ENCODE results near the gene PLCD3. TPM values are rescaled to one million over a fixed set of nuclear protein-coding genes. Genes with fewer than 3 reads are reported as not detected.

Gene PLCD3
- total and polyA plus RNA-seq, 9 of the 15 experiments (the other 6 are each of a cell fraction or from before 2014, with no cell fraction given): 0.20 to 22.6 (median 7.5) TPM

DNA sequence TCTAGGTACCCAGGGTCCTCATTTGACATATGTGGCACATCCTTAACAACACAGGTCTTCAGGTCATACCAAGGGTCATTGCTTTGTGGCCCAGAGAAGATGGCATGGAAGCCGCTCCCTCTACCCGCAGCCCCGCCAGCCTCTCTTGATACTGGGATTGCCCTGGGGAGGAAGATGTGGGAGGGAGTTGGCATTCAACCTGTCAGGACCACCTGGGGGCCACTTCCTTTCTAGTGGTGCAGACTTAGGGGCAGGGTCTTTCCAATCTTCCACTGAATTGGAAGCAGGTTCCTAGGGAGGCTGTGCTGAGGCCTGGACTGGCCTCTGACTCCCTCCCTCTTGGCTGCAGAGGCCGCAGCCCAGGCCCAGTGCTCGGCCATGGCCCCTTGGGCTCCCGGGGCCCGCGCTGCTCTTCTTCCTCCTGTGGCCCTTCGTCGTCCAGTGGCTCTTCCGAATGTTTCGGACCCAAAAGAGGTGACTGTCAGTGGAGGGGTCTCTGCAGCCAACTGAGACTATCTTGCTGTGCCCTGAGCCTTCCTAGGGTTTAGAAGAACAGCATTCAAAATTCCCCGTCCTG, 10.9 kb upstream of the PLCD3 start (continued):
- TF ChIP-seq, protein P1, sequence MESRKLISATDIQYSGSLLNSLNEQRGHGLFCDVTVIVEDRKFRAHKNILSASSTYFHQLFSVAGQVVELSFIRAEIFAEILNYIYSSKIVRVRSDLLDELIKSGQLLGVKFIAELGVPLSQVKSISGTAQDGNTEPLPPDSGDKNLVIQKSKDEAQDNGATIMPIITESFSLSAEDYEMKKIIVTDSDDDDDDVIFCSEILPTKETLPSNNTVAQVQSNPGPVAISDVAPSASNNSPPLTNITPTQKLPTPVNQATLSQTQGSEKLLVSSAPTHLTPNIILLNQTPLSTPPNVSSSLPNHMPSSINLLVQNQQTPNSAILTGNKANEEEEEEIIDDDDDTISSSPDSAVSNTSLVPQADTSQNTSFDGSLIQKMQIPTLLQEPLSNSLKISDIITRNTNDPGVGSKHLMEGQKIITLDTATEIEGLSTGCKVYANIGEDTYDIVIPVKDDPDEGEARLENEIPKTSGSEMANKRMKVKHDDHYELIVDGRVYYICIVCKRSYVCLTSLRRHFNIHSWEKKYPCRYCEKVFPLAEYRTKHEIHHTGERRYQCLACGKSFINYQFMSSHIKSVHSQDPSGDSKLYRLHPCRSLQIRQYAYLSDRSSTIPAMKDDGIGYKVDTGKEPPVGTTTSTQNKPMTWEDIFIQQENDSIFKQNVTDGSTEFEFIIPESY (CRISPR knock-in tag; IDR thresholded peaks at IDR 0.05): no peak
- TF ChIP-seq, protein P2, sequence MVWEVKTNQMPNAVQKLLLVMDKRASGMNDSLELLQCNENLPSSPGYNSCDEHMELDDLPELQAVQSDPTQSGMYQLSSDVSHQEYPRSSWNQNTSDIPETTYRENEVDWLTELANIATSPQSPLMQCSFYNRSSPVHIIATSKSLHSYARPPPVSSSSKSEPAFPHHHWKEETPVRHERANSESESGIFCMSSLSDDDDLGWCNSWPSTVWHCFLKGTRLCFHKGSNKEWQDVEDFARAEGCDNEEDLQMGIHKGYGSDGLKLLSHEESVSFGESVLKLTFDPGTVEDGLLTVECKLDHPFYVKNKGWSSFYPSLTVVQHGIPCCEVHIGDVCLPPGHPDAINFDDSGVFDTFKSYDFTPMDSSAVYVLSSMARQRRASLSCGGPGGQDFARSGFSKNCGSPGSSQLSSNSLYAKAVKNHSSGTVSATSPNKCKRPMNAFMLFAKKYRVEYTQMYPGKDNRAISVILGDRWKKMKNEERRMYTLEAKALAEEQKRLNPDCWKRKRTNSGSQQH (CRISPR knock-in tag; IDR thresholded peaks at IDR 0.05): no peak

DNA sequence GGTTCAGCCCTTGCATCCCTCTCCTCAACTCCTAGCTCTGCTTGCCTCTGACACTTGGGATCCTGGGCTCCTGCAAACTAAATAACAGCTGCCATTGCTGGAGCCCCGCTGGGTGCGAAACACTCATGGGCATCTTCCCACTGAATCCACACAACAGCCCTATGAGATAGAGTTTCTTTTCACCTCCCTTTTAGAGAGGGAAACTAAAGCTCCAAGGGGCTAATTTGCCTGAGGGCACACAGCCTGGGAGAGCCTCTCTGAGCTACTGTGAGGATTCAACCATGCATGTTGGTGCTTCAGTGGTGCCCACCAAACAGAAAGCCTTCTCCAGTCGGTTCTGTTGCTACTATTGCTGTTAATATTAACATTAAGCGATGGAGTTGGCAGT, 7.2 kb upstream of the PLCD3 start:
- FAIRE-seq (no peak), DNase-seq (ENCODE audit: extremely low read depth in 1 of 4, low spot score in 3 of 4) (no peak), ATAC-seq (no peak)
- H3K79me2 ChIP-seq (ENCODE audit: control insufficient read depth, insufficient read depth, low read length): peaks cover 7% of the 10 kb centered on the region; the same call in 1 of the 3 replicates
- WGBS (ENCODE audit: insufficient coverage, low coverage, missing lambda C conversion rate): 49% methylated on average over 4 of the region's 4 CpGs
- ChIA-PET POLR2A (interaction anchor here (0.9 to 7.1 kb wide), 3 partner anchors 10 to 79 kb away, joined by 3 to 119 read pairs (median 4); partner anchors contain the start of genes HEXIM1 and NMT1), CTCF (ENCODE audit: low intra/inter-chr PET ratio) (no interaction called here)
- intact Hi-C loops (cut with micrococcal nuclease): loop anchor here (5.0 kb wide), 1 partner anchor 248 kb away; no protein-coding TSS in a partner anchor
- no peaks in the 10 kb centered on the region for H3K36me3 ChIP-seq (ENCODE audit: control insufficient read depth, insufficient read depth, low read length)
- no TSS peak for BruUV-seq (replicated peaks)
- H3K27ac ChIP-seq (ENCODE audit: extremely low read depth, low read depth, low read length): no peak overlapping the region
- H3K9me3 ChIP-seq (replicated peaks; ENCODE audit: control insufficient read depth, insufficient read depth, low read depth, low read length): no peaks in the 10 kb centered on the region
- H3K4me2 ChIP-seq (ENCODE audit: insufficient read depth, low read length): no peak overlapping the region
- H3K4me1 ChIP-seq (replicated peaks in 1 of 2; ENCODE audit: control insufficient read depth in 2 of 2, insufficient read depth in 2 of 2, low read length in 2 of 2): peaks cover 14 to 37% of the 10 kb centered on the region in 2 experiments
- no peak overlapping the region for H3K4me3 ChIP-seq
- H4K20me1 ChIP-seq (replicated peaks; ENCODE audit: control insufficient read depth, insufficient read depth, low read length): no peaks in the 10 kb centered on the region
- no peaks in the 10 kb centered on the region for H3K27me3 ChIP-seq (ENCODE audit: control insufficient read depth in 2 of 2, insufficient read depth in 2 of 2, low read length in 2 of 2)
- H2AFZ ChIP-seq (ENCODE audit: low read depth, low read length): no peak overlapping the region
- peak overlapping the region in 1 of 2 experiments; percentile 1; a peak in 1 of 4 replicates for H3K9ac ChIP-seq (ENCODE audit: insufficient read depth in 1 of 2, low read depth in 2 of 2, low read length in 2 of 2)
- in situ Hi-C loops (cut with MboI): loop anchor here (5.0 kb wide), 1 partner anchor 58 kb away; no protein-coding TSS in a partner anchor
- no peaks in the 10 kb centered on the region for H3K9me1 ChIP-seq (ENCODE audit: control insufficient read depth, insufficient read depth, low read length)
- TF ChIP-seq LEF1 (IDR thresholded peaks at IDR 0.05): no peak
- TF ChIP-seq SREBF1 (IDR thresholded peaks at IDR 0.05; ENCODE audit: borderline replicate concordance, low read depth, low read length): no peak
- TF ChIP-seq PRPF4 (IDR thresholded peaks at IDR 0.05; ENCODE audit: insufficient read depth, low read depth, low read length, poor library complexity, severe bottlenecking): no peak
- TF ChIP-seq PCBP2 (IDR thresholded peaks at IDR 0.05; ENCODE audit: low read depth, low read length, poor library complexity, severe bottlenecking): no peak
- TF ChIP-seq SAFB2 (IDR thresholded peaks at IDR 0.05; ENCODE audit: borderline replicate concordance, low read depth, low read length, severe bottlenecking): no peak
- TF ChIP-seq, protein P3, sequence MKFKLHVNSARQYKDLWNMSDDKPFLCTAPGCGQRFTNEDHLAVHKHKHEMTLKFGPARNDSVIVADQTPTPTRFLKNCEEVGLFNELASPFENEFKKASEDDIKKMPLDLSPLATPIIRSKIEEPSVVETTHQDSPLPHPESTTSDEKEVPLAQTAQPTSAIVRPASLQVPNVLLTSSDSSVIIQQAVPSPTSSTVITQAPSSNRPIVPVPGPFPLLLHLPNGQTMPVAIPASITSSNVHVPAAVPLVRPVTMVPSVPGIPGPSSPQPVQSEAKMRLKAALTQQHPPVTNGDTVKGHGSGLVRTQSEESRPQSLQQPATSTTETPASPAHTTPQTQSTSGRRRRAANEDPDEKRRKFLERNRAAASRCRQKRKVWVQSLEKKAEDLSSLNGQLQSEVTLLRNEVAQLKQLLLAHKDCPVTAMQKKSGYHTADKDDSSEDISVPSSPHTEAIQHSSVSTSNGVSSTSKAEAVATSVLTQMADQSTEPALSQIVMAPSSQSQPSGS (CRISPR knock-in tag; IDR thresholded peaks at IDR 0.05): no peak
- no peak for TF ChIP-seq MCM3 (IDR thresholded peaks at IDR 0.05)
- TF ChIP-seq JUND (IDR thresholded peaks at IDR 0.05; ENCODE audit: borderline replicate concordance, low read depth, low read length): no peak
- TF ChIP-seq JUND (tag; IDR thresholded peaks at IDR 0.05; ENCODE audit: borderline replicate concordance, low read depth, low read length): no peak
- no peak for TF ChIP-seq NFIX (CRISPR knock-in tag; IDR thresholded peaks at IDR 0.05; ENCODE audit: low read depth)
- no peak for TF ChIP-seq NEUROD1 (IDR thresholded peaks at IDR 0.05; ENCODE audit: borderline replicate concordance, low read depth, low read length, partially characterized antibody)
- TF ChIP-seq SMAD4 (CRISPR knock-in tag; conservative IDR thresholded peaks at IDR 0.05): no peak

Data from K562 (cell line).